Stimulated activated CD8-positive, alpha-beta memory T cell treated with anti-CD3 and anti-CD28 coated beads, Interleukin-2, amount 100 ng/mL, for 1 hour (primary cell): Measurements from ENCODE around the gene GP2.

Experiments
- DNase-seq, 2 donors: peaks; one replicate each; pipeline ENCODE4 v3.0.0-alpha.2; 2020; ENCODE audit warnings: low read depth in 2 of 2

GP2 gene

GRCh38 chr16:20306401-20306800 lies 20.9 kb downstream of the GP2 start:
- no peak for DNase-seq

- DNase-seq: no peak
Observed at GRCh38 chr16:20303012-20303411, 24.3 kb downstream of the GP2 start.

DNA sequence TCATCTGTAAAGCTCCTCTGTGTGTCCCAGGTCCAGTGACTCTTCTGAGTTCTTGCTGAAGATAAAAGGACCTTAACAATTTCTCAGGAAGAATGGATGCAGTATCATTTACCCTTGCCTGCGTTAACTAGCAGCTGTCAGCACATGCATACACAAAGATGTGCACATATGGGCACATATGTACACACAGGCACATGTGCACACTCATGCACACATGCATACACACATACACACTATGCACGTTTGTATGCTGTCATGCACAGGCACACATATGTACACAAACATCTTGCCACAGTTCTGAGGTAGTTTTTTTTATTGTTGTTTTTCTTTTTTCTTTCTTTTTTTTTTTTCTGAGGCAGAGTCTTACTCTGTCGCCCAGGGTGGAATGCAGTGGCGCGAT lies 24.9 kb downstream of the GP2 start:
- no peak for DNase-seq

- DNase-seq: no peak
Observed at GRCh38 chr16:20301840-20302239, 25.5 kb downstream of the GP2 start.

DNA sequence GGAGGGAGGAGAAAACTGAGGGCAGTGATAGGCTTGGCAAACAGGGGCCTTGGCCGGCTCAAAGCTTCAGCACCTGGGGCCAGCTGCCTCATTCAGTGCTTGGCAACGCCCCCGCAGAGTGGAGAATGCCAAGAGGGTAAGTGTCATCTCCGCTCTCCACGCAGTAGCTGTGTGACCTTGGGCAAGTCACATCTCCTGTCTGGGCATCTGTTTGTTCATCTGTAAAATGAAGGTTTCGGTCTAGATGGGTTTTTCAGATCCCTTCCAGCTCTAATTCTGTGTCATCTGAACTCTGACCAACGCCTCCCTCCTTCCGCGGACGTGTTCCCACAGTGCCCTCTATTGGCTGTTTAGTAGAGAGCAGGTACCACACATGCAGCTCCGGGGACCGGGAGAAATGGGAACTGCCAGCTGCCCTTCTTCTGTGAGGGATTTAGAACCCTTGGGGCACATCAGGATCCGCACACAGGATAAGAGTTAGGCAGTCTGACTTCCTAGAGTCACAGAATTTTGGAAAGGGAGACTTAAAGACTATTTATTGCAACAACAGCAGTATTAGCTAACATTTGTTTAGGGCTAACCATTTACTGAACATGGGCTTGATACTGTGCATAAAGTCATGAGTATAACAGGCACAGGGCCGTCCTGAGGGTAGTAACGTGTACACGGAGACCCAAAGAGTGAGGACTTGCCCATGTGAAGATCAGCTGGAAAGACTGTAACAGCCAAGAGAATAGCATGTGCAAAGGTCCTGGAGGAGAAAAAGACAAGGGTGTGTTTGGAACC lies 26.8 kb downstream of the GP2 start:
- DNase-seq: no peak

- no peak for DNase-seq
Observed at GRCh38 chr16:20298452-20298851, 28.9 kb downstream of the GP2 start.

GRCh38 chr16:20291208-20292206 lies 35.8 kb downstream of the GP2 start:
- no peak for DNase-seq

- DNase-seq: no peak
Observed at GRCh38 chr16:20289571-20289970, 37.7 kb downstream of the GP2 start.

DNA sequence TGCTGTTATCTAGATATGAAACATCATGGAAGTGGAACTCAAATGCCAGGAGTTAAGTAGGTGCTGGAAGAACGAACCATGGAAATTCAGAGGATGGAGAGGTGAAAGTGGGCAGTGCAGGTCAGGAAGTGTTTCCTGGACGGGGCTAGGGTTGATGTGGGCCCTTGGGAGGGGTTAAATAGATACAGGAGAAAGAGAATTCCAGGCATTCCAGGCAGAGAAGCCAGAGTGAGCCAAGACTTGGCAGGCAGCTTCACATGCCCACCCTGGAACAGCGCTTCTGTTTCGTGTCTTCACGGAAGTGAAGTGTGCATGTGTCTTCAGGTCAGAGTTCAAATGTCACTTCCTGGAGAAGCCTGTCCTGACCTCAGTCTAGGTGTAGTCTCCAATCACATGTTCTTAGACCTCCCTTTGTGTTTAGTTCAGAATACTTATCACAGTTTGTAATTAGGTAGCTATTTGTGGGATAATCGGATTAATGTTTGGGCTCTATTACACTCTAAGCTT lies 41.3 kb downstream of the GP2 start:
- no peak for DNase-seq

DNA sequence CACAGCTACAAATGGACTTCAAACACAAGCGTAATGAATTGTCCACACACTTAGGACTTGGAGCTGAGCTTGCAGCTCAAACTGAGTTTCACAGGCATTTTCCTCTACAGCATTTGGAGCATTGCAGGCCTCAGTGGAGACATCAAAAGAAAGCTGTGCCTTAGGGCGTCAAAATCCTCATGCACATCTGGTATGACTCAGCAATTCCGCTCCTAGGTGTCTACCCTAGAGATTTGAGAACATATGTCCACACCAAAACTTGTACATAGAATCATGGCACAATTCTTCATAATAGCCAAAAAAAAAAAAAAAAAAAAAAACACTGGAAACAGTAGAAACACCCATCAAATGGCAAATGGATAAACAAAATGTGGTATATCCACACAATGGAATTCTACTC lies 47.1 kb downstream of the GP2 start:
- no peak for DNase-seq

DNA sequence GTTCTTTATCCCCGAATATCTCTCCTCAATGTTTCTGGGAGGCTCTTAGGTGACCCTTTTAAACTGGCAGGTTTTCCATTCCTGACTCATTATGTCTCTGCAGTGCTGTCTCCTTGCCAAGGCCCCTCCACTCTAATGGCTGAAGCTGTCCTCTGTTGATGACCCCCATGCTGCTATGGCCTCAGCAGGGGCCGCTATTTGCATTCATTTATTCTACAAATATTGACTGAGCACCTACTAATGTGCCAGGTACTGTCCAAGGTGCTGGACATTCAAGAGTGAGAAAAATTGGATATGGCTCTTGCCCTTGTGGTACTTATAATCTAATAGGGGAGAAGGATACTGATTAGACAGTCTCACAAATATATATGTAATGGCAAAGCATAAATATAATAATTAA lies 55.4 kb downstream of the GP2 start:
- no peak for DNase-seq

DNA sequence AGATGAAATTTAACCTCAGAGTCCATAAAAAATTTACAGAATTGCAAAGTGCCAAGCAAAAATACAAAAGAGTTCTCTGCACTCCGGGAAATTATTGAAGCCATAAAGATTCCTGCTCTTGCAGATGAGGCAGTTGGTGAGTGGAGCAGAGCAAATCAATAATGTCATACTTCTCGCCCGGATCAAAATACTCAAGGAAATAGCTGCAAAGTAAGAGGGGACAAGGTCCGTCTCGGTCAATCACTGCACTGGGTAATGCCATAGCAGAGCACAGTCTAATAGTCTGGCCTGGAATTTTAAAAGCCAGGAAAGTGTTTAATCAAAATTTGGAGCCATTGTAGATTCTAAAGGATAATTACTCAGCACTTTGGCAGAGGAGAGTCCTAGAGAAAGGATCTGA lies 58.9 kb downstream of the GP2 start:
- no peak for DNase-seq

- DNase-seq: no peak
Observed at GRCh38 chr16:20265019-20265418, 62.3 kb downstream of the GP2 start.

GRCh38 chr16:20263138-20263855 lies 64.0 kb downstream of the GP2 start:
- no peak for DNase-seq

DNA sequence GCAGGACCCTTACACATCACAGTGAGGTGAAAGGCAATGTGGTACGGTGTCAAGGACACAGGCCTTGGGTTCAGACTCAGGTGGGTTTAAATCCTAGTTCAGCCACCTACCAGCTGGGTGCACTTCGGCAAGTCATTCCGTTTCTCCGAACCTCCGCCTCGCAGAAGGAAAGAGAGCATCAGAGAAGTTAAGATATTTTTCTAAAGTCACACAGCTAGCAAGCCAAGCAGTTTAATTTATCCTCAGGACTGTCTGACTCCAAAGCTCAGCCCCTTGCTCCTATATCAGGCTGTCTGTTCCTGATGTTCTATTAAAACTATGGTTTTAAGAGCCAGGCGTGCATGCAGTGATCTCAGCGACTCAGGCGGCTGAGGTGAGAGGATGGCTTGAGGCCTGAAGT lies 65.1 kb downstream of the GP2 start:
- DNase-seq: no peak

DNA sequence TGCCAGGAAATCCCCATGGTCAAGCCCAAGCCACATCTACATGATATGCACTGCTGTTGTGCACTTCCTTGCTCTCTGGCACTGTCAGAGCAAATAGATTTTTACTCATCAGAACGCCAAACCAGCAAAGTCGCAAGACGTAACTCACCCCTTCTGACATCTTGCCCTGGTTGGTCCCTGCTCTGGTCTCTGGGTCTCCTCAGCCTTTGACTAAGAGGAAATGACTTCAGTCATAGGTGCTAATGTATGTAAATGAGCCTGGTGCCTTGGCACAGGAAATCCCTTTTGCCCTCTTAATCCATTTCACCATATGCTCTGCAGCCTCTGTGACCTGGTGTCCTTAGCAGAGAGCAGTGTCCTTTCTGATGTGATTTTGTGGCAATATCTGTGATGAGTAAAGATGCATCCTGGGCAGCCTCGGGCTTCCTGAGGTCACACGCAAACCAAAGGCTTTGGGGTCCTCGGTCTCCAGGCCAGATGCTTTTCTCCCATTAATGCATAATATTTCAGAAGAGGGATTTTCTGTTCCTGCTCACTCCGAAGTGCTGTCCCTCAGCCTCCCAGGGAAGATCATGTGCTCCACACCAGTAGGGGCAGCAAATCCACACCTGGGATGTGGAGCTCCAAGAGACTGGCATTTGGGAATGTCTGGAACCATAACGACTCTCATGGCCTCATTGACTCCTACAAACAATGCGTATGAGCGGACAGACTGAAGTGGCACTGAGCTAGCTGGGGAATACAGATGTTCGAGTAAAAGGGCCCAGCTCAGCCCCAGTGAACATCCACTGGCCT lies 66.9 kb downstream of the GP2 start:
- no peak for DNase-seq
